22Rv1 (cell line): Measurements from ENCODE around the gene SUPT4H1.

Source experiments
- H3K27ac ChIP-seq: fragments of 450-650 bp; 2 replicates; pipeline ENCODE4 v1.5.1; 2017
- CTCF ChIP-seq: fragments of 450-650 bp; IDR thresholded peaks from 2 replicates; pipeline ENCODE4 v1.5.1; 2017; ENCODE audit warnings: mild to moderate bottlenecking
- ZFX ChIP-seq: fragments of 450-650 bp; IDR thresholded peaks from 2 replicates; pipeline ENCODE4 v1.6.1; 2017; ENCODE audit warnings: antibody characterized with exemption, borderline replicate concordance

Gene SUPT4H1

GRCh38 chr17:58325976-58326468, 26.0 kb downstream of the SUPT4H1 start:
- no peak for TF ChIP-seq ZFX
- no peak for TF ChIP-seq CTCF
- H3K27ac ChIP-seq = no peak overlapping the region; the same call in 1 of the 2 replicates

GRCh38 chr17:58325289-58325726, 26.7 kb downstream of the SUPT4H1 start:
- TF ChIP-seq CTCF = no peak
- no peak for TF ChIP-seq ZFX
- peak overlapping the region; percentile 73 for H3K27ac ChIP-seq

- H3K27ac ChIP-seq = peak overlapping the region; percentile 73
- TF ChIP-seq CTCF = peak; percentile 27
- TF ChIP-seq ZFX = no peak
Measured at GRCh38 chr17:58324409-58325288, 27.4 kb downstream of the SUPT4H1 start.

GRCh38 chr17:58324056-58324408, 28.0 kb downstream of the SUPT4H1 start:
- H3K27ac ChIP-seq = peak overlapping the region; percentile 73
- TF ChIP-seq CTCF = no peak
- TF ChIP-seq ZFX = no peak

GRCh38 chr17:58323366-58324055, 28.5 kb downstream of the SUPT4H1 start:
- no peak for TF ChIP-seq CTCF
- no peak for TF ChIP-seq ZFX
- peak overlapping the region; percentile 73 for H3K27ac ChIP-seq

GRCh38 chr17:58322581-58323185, 29.3 kb downstream of the SUPT4H1 start:
- peak overlapping the region; percentile 73; the same call in 1 of the 2 replicates for H3K27ac ChIP-seq
- TF ChIP-seq ZFX (no peak), CTCF (no peak)
